EL (cell line): ENCODE results near the gene PTPA.
"Not testable (repeated sequence)": the region's sequence is repeated elsewhere in the genome, so short reads cannot be mapped to it uniquely, and the experiment has no call there.

Experiments used
- DNase-seq: peaks from one replicate; pipeline ENCODE4 v3.0.0-alpha.2; 2016

Gene PTPA

DNA sequence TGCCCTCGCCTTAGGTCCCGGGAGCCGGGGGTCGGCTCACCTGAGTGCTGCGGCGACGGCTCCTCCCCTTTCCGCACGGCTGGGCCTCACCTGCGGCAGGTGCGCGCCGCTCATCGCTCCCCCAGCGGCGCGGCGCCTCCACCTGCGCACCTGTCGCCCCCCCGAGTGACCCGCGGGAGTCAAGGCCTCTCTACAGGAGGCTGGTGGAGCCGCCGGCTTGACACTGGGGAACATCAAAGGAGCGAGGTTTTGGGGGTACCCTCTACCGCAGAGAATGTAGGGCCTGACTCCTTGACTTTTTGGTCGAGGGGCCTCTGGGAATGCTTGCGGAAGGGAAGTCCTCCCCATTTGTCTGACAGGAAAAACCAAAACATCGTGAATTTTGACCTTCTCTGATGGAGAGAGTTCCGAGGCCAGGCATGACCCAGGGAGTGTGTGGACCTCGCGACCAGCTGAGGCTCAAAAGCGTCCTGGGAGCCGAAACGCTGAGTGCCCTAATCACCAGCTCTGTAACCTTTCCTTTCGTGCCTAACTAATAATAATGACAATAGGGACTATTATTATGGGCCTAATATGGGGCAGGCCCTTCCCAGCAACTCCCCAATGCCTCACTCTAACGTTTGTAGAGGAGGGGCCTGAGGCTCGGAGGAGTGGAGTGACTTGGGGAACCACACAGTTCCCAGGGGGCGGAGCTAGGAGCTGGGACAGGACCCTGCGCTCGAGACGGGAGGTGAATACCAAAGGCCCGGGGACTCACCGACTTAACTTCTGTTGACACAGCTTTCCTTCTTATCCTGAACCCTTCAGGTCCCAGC lies 67.6 kb downstream of the PTPA start:
- no peak for DNase-seq

DNA sequence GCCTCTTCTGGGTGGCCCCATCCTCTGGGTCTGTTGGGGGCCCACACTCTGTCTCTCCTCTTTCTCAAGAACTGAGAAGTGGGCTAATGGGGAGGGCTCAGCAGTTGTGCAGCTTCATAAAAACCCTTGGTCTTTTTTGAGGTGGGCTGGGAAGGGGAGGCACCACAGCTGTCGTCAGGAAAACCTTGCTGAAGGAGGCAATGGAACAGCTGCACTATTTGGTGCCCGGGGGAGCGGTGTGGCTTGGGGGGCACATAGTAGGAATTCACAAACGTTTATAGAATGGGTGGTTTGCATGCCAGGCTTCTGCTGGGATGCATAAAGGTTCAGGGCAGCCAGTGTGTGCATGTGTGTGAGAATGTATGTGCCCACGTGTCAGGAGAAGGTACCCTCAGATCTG lies 70.0 kb downstream of the PTPA start:
- no peak for DNase-seq

DNA sequence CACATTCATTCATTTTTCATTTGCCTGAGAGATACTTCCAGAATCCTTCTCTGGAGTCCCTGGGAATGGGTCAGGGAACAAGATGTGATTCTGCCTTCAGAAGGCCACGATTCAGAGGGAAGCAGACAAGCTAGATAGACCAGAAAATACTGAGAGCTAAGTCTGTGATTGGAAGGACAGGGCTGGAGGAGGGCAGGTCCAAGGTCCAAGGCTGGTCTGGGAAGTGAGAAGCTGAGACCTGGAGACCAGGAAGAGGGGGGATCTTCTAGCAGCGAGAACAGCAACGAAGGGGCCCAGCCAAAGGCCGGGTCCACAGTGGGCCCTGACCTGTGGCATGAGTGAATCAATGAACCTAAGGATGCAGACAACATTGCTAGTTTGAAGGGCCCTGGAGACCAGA lies 70.9 kb downstream of the PTPA start:
- no peak for DNase-seq

DNA sequence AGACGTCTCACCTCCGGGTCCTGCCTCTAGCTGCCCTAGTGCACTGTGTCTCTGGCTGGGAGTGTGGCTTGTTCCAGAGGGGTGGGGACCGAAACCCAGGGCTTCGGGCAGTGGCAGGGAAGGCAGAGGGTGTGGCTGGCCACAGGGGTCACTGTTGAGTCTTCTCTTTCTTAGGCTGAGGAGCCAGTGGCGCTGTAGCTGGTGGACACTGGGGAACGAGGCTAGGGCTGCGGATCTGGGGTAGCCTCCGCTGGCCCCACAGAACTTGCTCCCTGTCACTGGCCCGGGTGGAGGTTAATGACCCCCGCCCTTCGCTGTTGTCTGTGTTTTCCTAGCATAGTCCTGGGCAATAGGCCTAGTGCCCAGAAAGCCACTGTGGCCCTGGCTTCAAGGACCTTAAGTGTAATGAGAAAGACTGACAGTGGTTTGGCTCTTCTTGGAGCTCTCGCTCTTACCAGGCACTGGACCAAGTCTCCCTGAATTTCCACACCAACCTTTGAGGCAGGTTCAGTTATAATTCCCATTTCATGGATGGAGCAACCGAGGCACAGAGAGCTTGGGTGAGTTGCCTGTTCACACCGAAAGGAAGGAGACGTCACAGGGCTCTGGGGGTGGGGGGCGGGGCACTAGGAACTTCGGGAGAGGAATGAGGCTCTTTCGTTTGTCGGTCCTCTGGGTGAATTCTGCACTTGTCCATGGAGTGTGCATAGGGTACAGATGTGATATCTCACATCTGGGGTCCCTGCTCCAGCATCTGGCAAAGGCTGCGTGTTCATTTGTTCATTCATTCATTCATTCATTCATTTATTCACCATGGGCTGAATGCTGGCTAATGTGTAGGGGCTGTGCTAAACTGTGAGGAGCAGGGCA lies 71.6 kb downstream of the PTPA start:
- no peak for DNase-seq

DNA sequence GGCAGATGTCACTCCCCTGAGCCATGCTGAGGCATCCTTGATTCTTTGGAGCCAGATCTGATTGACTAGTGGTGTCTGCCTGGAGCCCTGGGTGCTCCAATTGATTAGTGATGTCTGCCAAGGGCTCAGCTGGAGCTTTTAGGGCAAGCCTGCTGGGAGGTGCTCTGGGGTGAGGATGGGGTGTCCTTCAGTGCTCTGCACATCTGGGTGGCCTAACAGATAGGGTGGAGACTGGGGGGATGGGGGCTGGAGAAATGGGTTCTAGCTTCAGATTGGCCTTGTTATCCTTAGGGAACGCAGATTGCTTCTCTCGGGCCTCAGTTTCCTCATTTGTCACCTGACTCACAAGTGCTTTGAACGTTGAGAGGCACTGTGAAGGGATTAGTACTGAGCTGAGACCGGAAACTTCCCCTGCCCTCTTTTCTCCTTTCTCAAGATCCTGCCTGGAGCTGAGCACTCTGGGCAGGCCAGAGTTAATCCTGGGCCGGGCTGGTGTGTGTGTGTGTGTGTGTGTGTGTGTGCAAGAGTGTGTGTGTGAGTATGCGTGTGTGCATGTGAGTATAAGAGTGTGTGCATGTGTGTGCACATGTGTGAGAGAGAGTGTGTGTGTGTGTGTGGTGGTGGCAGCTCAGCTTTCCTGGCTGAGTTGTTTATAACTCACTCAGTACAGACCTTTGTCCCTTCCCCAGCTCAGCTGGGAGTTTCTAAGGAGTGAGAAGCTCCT lies 72.4 kb downstream of the PTPA start:
- DNase-seq, result peak; percentile 26

DNA sequence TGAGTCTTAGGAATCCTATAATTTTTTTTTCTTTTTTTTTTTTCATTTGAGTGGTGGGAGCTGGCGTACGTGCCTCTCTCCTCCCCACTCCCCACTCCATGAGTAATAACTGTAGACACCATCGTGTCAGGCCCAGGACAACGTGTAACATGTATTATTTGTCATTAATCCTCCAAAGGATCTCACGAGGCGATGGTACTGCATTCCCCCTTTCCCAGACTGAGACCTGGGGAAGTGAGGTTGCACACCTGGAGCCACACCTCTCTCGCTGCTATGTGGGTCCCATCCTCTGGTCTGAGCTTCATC lies 73.0 kb downstream of the PTPA start:
- no peak for DNase-seq

DNA sequence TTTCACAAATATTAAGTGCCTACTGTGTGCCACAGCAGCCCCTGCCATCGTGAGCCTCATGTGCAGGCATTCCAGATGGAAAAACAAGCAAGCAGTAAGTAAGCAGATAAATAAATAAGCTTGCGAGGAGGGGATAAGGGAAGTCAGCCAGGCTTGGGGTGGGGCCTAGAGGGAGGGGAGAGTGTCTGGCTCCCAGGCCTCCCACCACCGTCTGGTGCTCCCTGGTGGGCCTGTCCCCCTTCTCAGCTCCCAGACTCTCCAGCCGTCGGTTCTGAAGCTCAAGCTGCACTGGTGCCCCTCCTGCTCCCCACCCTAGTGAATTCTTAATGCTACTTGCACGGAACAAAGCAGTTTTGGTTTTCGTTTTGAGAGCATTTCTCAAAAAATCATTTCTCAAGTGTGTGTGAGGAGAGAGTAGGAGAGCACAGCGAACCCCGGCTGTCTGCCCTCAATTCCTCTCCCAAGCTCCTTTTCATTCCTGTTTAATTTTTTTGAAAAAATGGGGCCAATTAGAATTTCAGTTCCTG lies 73.4 kb downstream of the PTPA start:
- no peak for DNase-seq

DNA sequence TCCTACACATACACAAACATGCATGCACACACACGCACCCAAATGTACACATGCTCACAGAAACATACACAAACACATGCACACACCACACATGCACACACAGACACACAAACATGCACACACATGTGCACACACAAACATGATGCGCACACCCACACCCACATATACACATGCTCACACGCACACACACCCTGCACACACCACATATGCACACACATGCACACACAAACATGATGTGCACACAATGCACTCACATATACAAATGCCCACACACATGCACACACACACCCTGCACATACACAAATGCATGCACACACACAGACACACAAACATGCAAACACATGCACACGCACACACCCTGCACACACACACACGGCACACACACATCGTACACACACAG lies 74.2 kb downstream of the PTPA start:
- DNase-seq, result no peak

GRCh38 chr9:129185991-129186390 lies 74.8 kb downstream of the PTPA start:
- DNase-seq, result peak; percentile 43

DNA sequence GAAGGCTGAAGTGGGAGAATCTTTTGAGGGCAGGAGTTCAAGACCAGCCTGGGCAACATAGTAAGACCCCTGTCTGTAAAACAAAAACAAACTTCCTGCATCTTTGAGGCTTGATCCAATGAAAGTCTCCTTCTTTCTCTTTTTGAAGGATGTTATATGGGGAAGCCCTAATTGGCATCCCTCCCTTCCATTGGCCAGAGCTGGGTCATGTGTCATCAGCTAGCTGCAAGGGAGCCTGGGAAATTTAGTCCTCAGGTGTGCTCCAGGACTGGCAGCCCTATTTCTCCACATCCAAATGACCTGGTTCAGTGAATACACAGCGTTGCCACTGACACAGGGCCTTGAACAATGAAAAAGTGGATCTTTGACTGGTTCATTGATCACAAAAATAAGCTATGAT lies 75.8 kb downstream of the PTPA start:
- DNase-seq, result no peak

DNA sequence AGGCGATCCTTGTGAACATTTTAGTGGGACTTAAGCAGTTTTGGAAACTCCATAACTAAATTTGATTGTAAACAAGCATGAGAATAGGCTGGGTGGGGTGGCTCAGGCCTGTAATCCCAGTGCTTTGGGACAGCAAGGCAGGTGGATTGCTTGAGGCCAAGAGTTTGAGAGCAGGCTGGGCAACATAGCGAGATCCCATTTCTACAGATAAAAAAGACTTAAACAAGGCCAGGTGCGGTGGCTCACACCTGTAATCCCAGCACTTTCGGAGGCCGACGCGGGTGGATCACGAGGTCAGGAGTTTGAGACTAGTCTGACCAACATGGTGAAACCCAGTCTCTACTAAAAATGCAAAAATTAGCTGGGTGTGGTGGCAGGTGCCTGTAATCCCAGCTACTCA lies 78.8 kb downstream of the PTPA start:
- DNase-seq, result not testable (repeated sequence)

GRCh38 chr9:129191234-129191633 lies 80.0 kb downstream of the PTPA start:
- no peak for DNase-seq

DNA sequence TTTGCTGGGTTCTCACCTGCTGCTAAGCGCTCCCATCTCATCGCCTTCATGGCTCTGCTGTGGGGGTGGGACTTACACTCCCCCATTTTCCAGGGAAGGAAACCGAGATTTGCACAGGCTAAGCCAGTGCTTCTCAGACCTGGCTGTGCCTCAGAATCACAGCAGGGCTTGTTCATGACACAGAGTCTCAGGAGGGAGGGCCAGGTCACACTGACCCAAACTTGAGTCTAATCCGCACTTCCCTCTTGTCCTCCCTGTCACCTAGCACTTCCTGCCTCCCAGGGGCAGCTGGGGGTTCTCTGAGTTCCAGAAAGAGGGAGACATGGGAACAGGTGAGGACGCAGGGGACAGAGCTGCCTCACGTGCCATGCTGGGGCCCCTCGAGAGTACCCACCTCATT lies 82.4 kb downstream of the PTPA start:
- no peak for DNase-seq

DNA sequence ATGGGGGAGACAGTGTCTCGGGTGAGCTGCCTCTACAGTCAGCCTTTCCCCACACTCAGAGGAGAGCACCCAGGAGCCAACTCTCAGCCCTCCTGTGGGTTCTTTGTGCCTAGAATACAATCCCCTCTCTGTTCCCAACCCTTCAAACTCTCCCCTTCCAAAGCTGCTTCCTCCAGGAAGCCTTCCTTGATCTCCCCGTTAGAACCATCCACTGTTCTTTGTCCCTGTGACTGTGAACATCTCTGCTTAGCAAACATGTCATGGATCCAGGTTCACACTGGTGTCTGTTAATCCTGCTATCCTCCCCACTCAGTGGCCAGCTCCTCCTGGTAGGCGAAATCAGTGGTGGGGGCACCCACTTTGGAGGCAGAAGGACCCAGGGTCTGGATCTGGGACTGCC lies 83.0 kb downstream of the PTPA start:
- no peak for DNase-seq

DNA sequence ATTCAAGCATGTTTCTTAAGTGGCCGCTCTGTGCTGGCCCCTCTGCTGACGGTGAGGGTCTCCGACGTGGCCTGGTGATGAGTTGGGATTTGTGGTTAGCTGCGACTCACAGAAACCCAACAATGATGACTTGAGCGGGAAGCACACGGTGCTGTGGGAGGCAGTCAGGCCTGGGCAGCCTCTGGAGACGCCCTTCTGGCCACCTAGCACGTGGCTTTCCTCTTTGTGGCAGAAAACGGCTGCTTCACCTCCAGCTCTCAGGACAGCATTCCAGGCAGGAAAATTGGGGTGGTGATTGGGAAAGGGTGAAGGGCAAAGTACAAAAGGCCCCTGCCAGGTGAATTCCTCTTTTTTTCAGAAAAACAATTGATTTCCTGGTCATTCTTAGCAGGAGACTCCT lies 84.4 kb downstream of the PTPA start:
- no peak for DNase-seq

DNA sequence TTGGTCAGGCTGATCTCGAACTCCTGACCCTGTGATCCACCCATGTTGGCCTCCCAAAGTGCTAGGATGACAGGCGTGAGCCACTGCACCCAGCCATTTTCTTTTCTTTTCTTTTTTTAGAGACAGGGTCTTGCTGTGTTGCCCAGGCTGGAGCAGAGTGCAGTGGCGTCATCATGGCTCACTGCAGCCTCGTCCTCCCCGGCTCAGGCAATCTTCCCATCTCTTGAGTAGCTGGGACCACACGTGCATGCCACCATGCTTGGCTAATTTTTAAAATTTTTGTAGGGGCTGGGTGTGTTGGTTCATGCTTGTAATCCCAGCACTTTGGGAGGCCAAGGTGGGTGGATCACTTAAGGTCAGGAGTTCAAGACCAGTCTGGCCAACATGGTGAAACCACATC lies 85.8 kb downstream of the PTPA start:
- DNase-seq, result not testable (repeated sequence)

DNA sequence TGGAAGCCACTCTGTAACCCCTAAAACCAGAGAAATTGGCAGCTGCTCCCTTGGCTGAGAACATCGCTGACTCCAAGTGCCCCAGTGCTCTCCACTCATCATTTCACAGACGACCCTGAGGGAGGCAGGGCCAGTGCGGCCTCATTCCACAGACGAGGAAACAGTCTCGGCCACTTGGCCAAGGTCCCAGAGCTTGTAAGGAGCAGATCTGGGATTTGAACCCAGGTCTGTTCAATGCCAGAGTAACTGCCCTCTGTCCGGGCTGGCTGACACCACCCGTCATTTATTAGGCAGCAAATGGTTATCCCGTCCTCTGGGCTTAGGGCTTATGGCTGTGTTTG lies 86.7 kb downstream of the PTPA start:
- no peak for DNase-seq
